GM21619 (cell line): ENCODE data around the gene CD80.
A peak's percentile ranks its signal among the peaks of the same experiment; 100 is the strongest.

Experiments used
- ATAC-seq: cut with Tn5 transposase; IDR thresholded peaks from one replicate; pipeline ENCODE4 v1.9.1; 2021; ENCODE audit not compliant: unreplicated experiment

The CD80 gene

GRCh38 chr3:119500265-119500664 is 59.1 kb downstream of the CD80 start:
- ATAC-seq = no peak

- peak; percentile 99 for ATAC-seq
Observed at GRCh38 chr3:119498186-119499011, 61.0 kb downstream of the CD80 start, which contains the start of gene TIMMDC1. Gene TIMMDC1, plus strand, starts transcription at chr3:119498547. Its CDS starts 187 bp downstream, at chr3:119498734.

- no peak for ATAC-seq
Observed at GRCh38 chr3:119497820-119498185, 61.6 kb downstream of the CD80 start.

GRCh38 chr3:119494597-119494996 is 64.8 kb downstream of the CD80 start:
- ATAC-seq = no peak

- no peak for ATAC-seq
Observed at GRCh38 chr3:119492810-119493209, 66.6 kb downstream of the CD80 start.

GRCh38 chr3:119492128-119492527 is 67.3 kb downstream of the CD80 start:
- ATAC-seq = no peak

GRCh38 chr3:119490153-119490552 is 69.3 kb downstream of the CD80 start:
- ATAC-seq = no peak

GRCh38 chr3:119485563-119485962 is 73.9 kb downstream of the CD80 start:
- no peak for ATAC-seq

GRCh38 chr3:119483101-119483500 is 76.3 kb downstream of the CD80 start:
- no peak for ATAC-seq

GRCh38 chr3:119481079-119481478 is 78.3 kb downstream of the CD80 start:
- ATAC-seq = no peak
